ENCODE measurements around the gene ADGRD1.

ADGRD1 gene

DNA sequence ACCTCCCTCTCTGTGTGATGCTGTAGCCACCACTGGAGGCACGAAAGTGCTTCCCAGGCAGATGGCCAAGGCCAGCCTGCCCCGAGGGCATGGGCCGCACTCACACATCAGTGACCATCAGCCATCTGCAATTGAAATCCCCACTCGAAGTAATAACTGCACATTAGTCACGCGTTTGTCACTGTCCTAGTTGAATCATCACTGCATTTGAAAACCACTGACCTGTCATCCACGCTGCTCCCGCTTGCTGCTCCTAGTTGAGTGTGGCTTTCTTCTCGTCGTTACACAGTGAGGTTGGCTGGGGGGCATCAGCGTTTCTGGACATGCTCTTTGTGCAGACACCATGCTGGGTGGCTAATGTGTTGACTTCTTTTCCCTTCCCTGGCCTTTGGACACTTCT is 176.1 kb downstream of the ADGRD1 start:
- no peak for DNase-seq

DNA sequence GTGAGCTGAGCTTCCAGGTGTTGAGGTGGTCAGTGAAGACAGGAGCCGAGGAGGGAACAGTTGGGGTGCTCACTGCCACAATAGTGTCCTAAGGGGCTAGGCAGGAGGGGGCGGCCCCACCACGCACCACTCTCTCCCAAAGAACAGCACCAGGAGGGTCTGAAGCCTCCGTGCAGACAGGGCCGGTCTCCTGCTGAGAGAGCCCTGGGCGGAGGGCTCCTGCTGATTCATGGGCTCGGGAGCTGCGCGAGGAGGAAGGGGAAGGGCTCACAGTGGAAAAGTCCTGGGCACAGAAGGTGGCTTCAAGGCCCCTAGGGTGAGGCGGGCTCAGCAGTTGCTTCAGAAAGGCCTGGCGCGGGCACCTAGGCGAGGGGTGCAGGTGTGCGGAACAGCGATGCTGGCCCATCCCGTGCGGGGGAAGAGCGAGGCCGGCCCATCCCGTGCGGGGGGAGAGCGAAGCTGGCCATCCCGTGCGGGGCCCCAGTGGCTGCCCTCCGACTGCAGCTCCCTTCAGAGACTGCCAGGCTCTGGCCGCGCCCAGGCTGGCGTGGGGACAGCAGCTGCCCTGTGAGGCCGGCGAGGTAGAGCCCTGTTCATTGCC is 176.7 kb downstream of the ADGRD1 start:
- DNase-seq: no peak

DNA sequence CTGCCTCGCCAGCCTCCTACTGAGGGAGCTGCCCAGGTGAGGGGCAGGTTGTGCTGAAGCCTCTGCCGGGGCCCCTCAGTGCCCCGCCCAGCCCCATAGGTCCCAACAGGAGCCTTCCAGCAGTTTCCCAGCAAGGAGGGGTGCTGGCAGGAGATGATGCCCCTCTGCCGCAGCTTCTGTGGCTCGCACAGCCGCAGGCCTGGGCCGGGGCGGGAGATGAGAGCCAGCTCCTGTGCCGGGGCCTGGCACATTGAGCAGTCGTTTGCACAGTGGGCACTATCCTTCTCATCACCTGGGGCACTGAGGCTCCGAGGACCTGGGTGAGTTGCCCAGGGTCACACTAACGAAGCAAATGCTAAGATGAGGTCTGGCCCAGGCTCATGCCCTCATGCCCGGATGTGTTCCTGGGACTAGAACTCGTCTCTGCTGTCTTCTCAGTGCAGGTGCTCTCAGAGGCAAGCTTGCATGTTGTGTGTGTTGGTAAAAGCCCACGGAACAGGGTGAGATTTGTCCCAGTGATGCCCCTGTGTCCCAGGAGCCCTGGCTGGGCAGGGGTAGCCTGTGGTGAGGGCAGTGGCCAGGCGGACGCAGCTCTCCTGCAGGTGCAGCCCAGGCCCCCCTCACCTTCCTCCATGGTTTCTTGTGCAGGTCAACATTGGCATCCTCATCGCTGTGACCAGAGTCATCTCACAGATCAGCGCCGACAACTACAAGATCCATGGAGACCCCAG is 177.5 kb downstream of the ADGRD1 start:
- no peak for DNase-seq

DNA sequence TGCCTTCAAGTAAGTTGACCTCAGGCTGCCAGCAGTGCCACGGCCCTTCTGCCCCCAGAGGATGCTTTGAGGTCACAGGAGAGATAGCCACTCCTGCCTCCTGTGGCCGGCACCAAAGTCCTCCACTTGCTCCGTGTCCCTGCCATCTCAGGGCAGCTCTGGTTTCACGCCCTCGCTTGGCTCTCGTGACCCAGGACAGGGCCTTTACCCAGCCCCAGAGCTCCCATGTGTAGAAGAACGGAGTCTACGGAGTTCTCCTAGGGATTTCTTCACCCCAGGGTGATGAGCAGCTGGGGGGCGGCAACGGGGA is 178.1 kb downstream of the ADGRD1 start:
- no peak for DNase-seq

DNA sequence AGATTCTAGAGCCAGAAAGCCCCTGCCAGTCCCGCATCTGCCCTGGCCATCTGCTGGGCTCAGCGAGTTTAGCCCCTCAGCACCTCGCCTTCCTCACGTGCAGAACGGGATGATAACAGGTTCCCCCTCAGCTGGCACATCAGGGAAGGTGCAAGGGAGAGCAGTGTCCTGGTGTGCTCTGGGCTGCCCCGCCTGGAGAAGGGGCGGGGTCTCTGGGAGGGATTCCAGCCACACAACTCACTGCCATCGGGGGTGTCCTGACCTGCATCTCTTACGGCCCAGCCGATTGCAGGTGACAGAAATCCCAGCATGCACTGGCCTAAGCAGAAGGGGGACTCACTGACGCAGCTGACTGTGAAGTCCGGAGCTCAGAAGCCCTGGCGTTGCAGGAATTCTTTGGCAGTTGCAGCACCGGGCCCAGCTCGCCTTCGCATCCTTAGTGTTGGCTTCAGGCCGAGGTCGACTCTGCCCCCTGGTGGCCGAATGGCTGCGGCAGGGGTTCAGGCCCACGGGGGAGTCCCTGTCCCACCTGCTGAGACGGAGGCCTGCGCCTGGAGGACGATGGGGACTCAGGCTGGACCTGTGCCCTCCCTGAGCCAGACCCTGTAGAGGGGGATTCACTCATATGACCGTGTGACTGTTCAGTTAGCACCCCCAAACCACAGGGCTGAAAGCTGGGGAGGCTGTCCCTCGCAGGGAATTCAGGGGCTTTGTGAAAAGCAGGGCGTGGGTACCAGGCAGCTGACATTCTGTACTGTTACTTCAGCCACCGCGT is 178.6 kb downstream of the ADGRD1 start:
- no peak for DNase-seq

DNA sequence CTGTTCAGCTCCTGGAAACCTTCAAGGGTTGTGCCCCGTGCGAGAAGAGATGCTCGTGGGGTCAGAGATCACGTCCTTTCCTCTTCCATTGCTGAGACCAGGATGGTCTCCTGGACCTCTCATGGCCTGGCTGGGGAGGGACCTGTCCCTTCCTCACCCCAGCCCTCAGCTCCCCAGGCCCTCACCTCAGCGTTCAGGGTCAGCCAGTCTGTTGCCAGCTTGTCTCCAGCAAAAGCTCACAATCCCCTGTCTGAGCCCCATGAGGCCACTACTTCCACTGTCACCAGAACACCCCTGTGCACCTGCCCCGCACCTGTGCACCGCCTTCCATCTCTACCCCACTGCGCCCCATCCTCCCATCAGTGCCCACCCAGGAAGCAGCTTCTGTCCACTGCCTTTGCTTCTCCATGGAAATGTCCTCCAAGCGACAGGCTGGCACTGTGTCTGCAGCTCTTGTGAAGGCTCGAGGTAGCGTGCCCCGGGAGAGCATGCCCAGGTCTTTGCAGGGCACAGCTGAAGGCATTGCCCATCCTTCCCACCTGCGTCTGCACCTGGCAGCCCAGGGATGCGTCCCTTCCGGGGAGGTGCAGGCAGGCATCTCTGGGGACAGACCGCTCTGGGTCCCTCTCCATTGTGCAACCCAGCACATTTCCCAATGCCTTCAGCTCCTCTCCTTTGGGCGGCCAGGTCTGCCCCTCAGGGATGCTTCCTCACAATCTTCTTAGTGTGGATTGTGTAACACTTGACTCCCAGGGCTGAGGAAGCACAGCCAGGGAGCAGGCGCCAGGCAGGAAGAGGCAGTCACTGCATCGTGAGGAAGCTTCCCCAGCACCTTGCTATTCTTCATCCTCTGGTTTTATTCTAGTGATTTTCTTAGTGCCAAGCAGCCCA is 179.6 kb downstream of the ADGRD1 start:
- no peak for DNase-seq

DNA sequence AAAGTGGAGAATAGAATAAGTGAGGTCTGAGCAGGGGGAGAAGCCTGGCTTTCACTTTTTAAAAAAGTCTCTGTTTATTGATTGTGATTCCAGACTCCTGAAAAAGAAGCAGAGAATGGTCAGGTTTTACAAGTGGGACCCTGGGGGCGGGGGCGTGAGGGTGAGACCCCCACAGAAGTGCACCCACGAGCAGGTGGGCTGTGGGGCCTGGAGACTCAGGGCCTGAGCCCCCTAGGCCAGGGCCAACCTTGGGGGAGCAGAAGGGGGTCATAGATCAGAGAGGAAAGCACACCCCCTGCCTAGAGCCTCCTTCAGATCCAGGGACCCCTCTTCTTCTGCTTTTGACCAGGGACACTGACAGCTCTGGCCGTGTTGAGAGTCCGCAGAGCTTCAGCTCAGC is 180.3 kb downstream of the ADGRD1 start:
- DNase-seq: no peak

DNA sequence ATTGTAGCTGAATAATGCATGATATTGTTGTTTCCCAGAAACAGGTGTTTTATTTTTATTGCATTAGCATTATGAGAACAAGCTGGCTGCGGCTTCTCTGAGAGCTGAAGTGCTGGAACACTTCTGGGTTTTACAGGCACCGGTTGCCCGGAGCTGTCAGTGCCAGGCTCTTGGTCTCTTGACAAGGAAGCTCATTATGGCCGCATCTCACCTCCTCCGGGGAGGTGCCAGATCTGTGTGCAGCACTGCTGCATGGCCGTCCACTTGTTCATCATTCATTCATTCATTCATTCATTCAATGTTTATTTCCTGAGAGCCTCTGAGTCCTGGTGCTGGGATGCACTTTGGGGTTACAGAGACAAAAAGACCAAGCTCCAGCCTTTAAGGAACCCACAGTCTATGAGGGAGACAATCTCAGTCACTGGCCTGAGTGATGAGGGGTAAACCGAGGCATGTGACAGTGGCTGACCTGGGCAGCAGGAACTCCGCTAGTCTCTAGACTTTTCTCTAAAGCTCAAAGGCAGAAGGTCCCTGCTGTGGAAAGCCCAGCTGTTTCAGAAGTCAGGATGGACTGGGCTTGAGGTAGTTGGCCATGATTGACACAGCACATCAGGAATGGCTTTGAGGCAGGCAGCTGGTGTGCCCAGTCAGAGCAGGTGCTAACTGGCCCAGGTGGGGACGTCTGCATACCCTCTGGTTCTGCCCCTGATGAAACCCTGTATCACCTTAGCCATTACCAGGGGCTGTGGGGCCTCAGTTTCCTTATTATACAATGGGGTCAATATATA is 181.0 kb downstream of the ADGRD1 start:
- DNase-seq: peak; percentile 22

DNA sequence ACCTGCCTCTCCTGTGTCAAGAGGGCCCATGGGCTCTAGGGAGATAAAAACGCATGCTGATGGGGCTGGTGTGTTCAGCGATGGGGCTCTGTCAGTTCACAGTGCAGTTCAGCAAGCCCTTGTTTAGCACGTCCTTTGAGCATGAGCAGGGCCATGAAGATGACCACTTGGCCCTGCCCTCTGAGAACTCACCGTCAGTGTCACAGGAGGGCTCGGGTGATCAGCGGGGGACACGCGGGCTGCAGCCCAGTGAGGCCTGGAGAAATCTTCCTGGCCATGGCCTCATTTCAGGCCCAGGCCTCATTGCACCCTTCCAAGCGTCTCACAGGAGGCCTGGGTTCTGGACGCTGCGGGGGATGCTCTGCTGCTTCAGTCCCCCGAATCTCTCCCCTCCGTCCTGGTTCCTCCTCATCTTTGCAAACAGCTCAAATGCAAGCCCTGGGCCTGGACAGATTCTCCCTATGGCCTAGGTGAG is 181.6 kb downstream of the ADGRD1 start:
- DNase-seq: no peak

DNA sequence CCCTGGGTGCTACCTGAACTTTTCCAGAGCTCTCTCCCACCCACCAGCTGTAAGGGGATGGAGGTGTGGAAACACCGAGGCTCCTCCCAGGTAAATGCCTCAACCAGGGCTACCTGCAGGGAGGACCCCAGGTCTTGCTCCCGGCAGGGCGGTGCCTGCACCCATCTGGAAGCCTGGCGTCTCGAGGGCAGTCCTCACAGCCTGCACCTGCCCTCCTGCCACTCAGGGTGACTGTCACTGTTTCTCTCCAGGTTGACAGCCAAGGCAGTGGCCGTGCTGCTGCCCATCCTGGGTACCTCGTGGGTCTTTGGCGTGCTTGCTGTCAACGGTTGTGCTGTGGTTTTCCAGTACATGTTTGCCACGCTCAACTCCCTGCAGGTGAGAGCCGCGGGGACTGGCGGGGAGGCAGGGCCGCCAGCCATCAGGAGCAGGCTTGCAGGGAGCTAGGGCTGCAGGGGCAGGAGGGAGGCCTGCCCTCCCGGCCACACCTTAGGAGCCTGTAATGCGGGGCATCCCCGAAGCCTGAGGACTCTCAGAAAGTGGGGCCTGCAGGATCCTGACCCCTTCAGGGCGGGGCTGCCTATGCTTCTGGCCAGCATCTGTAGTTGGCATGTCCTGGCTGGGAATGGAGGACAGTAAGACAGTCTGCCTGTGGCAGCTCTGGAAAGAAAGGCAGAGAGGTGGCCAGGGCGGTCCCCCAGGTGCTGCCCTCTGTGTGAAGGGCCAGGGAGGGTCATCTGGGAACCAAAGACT is 182.3 kb downstream of the ADGRD1 start:
- no peak for DNase-seq

DNA sequence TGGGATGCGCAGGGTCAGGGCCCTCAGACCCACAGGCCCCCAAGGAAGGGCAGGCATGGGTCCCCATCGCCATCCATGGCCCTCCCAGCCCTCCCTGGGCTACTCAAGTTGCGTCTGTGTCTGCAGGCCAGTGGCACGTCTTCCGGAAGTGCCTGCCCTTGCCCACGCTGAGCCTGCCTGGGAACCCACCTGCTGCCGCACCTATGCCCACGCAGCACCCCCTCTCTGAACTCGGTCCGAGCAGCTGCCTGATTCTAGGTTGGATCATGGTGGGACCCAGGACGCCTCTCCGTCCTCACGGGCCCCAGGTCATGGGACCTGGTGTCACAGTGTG is 182.8 kb downstream of the ADGRD1 start:
- no peak for DNase-seq

DNA sequence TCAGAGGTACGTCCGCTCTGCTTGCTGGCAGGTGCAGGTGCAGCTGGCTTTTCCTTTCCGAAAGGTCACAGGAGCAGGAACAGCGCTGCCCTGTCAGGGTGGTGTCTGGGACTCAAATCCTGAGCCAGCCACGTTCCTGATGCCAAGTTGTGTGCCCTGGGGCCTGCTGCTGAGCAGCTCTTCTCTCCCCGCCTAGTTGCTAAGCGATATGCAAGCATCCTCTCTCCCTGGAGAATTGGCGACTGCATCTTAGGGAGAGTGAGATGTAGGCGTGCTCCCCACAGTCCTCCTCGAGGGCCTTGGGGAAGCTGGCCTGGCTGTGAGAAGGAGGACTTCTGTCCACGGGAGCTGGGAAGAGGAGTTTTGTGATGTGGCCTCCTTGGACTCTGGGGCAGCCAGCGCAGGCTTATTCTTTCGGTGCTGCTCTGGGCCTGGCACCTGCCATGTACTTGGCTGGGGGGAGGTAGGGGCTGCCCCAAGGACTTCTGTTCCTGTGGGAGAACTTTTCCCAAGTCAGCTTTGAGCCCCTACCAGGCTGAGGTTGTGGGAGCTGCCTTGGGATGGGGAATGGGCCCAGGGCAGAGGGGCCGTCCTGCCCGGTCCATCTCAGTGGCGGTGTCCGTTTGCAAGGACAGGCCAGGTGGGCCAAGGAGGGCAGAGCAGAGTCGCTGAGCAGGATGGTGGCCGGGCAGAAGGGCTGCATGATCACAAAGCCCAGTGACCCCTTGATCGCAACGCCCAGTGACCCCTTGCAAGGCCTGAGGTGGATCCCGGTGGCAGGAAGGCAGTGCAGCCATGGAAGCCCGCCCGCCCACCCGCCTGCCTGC is 183.5 kb downstream of the ADGRD1 start:
- no peak for DNase-seq

DNA sequence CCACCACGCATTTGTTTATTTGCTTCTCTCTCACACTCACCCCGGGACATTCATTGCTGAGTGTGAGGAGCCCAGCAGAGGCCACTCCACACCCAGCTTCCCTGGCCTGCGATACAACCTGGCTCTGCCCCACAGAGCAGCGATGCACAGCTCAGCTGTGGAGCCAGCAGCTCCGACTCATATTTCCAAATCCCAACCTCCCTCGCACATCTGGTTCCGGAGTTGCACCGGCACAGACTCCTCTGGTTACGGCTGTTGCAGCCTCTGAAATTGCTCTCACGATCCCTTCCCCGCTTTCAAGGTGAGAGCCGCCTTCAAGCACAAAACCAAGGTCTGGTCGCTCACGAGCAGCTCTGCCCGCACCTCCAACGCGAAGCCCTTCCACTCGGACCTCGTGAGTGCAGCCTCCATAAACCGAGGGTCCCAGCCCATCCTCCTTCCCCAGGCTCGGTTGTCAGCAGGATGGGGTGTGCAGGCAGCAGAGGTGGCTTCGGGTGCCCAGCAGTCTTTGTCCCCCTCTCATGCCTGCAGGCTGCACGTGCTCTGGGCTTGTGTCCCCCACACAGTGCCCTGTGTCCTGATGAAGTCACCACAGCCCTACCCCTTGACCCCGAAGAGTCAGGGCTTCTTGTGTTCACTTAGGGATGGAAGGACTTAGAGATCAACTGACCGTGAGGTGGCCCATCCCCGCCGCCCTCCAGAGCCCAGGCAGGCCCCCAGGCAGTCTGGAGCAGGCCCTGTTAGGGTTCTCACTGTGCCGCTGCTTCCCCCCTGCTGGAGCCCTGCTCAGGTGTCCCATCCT is 184.3 kb downstream of the ADGRD1 start:
- peak; percentile 28 for DNase-seq

DNA sequence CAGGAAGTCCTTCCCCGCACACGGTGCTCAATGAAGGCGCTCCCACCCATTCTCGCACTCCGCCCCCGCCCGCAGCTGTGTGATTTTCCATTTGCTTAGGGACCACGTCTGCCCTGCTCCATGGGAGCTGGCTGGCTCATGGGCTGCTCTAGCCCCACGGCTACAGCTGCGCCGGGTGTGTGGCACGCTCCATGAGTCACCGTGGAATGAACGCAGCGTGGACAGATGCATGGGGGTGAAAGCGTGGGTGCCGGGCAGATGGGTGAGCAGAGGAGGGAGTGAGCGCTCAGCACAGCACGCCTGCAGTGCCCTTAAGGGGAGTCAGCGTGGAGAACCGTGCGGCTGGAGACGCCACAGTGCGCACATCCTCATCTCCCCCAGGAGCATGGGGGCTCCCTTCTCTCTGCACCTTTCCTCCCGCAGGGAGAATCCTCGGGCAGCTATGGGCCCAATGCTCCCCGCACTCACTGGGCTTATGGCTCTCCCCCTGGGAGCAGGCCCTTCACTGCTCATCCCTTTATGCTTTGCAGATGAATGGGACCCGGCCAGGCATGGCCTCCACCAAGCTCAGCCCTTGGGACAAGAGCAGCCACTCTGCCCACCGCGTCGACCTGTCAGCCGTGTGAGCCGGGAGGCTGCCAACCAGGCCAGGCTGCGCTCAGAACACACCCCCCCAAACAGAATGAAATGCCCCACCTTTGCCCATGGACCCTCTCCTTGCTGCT is 185.1 kb downstream of the ADGRD1 start:
- no peak for DNase-seq

DNA sequence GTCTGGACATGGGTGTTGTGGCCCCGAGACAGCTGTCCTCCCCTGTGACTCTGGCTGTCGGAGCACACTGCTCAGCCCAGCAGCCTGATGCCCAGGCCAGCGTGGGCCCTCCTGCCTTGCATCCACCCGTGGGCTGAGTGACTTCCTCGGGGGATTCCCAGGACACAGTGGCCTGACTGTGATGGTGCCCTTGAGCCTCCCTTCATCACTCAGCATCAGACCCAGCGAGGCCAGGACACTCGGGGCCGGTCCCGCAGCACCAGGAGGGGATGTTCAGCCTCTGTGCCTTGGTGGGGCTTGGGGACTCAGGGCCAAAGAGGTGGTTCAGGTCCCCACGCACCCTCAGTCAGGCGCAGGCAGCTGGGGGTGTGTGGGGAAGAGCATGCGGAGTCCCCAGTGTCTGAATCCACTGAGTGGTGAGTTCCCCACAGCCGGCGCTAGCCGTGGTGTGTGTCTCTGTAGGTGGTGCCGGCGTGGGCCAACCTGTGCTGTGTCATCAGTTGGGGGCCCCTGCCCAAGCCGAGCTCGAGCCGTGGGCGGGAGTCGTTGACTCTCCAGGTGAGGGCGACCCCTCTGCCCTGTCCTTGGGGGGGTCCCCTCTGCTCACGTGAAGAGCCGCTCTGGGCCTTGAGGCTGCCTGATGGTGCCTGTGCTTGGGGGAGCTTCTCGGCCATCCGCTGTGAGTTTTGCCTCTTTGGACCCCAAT is 185.8 kb downstream of the ADGRD1 start:
- no peak for DNase-seq

DNA sequence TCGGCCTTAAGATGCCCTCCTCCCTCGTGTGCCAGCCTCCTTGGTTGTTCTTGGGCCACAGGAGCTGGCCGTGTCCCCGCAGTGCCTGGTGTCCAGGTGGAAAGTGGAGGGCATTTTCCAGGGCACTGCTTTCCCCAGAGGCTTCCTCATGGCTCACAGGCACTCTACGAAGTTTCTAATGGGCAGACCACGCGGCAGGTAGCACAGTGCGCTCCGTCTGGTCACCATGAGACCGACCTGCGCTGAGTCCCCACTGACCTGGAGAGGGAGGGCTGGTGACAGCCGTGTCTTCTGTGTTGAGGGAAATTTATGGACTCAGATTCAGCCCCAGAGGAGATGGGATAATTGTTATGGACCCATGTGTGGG is 186.3 kb downstream of the ADGRD1 start:
- no peak for DNase-seq

DNA sequence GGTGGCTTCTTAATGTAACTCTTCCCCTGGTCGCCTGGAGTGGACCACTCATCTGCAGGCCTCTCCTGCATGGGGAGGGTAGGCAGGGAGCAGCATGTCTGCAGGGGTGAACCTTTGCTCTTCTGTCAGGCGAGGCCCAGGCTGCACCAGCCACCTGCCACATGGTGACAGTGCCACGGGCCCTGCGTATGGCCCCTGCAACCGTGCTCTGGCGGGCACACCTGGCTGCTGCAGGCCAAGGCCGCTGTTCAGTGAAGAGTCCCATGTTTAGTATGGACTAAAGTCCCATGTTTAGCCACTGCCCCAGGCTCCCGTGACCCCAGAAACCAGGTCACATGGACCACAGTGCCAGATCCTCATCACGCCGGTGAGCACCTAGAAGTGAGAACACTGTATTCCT is 187.0 kb downstream of the ADGRD1 start:
- no peak for DNase-seq

DNA sequence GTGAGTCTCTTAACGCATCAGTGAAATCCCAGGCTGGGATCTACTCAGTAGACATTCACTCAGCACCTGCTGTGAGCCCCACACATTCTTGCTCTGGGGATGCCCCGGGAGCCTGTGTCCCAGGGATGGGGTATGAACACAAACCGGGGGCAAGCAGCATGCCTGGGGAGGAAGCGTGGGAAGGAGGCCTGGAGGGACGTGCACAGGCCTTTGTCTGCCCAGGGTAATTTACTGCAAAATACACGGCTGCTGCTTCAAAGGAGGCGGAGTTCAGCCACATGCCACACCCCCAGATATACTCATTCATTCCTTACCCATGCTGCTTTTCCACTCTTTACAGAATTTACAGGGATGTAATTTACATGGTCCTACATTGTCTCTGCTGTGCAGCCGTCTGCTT is 187.8 kb downstream of the ADGRD1 start:
- no peak for DNase-seq
